HG03135 (cell line): ENCODE results near the gene MAFF.

ENCODE experiments used
- ATAC-seq: cut with Tn5 transposase; IDR thresholded peaks from one replicate; pipeline ENCODE4 v1.9.1; 2021; ENCODE audit warnings: mild to moderate bottlenecking, moderate library complexity; ENCODE audit not compliant: unreplicated experiment

MAFF gene

DNA sequence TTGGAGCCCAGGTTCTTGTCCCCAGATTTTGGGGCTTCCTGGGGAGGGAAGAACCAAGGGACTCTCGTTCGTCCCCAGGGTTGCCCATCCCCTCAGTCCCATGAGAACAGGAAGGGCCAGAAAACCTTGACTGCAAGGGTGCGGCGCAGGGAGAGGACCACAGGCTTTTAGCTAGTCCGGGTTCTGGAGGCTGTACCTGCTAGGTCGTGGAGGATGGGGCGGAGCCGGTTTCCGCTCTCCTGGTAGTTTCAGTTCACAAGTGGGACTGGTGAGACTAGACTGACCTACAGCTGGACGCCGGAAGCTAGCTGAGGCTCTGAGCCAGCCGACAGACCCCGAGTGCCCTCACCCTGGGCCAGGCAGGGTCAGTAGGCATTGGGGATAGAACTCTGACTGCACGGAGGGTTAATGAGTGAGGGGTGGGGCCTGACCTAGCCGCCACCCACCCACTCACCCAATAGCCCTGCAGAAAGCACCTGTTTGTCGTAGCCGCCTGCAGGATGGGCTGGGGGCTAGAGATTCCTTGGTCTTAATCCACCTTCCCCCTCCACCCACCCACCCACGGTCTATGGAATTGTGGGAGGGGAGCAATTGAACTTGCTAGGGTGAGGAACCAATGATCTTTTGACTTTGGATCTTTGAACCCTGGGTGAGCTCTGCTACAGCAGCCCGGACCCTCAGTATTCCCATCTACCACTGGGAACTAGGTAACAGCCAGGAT, 1.5 kb downstream of the MAFF start:
- ATAC-seq: peak; percentile 10

DNA sequence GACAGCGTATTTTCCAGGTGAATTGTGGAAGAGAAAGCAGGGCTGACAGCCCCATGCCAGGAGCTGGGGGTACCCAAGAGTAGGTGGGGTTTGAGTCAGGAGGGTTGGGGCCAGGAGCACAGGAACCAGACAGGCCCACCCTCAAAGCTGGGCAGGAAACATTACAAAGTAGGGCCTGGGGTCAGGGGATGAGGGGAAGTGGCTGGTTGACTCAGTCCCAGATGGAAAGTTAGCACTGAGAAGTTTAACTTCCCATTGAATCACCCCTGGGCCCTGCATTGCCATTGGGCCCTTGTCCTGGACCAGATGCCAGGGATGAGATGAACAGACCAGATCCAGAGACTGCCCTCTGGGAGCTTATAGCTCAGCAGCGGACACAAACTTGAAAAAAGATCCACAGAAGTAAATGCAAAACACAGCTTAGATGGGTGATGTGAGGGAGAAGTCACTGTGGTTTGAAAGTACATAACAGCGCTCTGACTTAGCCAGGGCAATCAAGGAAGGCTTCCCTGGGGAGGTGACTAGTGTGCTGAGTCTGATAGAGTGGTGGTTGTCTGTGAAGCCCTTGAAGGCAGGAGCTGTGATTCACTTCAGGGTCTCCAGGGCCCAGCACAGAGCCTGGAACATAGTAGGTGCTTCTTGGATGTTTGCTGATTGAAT, 2.2 kb downstream of the MAFF start:
- no peak for ATAC-seq

DNA sequence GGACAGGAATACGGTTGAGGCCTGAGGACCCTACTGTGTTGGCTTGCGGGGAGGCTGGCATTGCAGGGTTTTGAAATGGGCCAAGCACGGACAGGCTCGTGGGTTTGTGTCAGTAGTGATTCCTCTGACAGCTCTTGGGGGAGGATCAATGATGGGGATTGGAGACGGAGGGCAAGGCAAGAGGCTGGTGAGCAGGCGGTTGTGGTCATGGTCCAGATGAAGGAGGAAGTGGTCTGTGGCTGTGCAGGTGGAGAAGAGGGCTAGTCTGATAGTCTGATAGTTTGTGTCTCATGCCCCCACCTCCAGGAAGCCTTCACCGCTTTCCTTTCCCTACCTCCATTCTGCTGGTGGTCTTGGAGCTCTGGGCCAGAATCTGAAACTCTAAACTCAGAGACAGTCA, 3.0 kb downstream of the MAFF start:
- ATAC-seq: no peak

DNA sequence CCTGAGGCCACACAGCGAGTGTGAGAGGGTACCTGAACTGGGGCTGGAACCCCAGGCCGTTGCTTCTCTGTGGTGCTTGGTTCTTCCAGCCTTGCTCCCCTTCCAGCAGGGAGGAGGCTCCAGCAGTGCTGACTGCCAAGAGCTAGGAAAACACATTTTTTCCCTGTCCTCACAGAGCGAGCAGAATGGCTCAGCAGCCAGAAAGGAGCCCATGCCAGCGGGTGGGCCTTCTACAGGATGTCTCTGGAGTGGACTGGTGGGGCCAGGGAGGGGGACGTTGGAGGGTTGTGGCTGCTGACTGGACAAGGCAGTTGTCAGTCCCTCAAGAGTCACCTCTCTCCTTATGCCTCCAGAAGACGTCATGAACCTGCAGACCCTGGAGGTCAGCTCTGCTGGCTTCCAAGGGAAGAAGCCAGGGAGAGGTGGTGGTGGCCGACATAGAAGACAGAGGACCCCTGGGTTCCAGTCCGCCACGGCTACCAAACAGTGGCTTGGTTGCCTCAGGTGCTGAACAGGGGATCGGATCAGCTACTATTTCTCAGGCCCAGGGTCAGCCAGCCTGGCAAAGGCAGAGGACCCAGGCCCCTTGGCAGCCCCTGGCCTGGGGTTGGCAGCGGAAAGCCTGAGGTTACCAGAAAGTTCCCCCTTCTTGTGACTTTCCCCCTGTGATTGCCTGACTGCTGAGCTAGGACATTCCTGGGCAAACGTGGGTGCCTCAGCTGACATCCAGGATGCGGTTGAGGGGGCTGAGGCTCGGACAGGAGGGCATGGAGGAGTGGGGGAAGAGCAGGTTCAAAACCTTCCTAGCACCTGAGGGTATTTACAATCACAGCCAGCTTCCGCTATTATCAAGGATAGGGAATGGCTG, 3.7 kb downstream of the MAFF start:
- no peak for ATAC-seq

DNA sequence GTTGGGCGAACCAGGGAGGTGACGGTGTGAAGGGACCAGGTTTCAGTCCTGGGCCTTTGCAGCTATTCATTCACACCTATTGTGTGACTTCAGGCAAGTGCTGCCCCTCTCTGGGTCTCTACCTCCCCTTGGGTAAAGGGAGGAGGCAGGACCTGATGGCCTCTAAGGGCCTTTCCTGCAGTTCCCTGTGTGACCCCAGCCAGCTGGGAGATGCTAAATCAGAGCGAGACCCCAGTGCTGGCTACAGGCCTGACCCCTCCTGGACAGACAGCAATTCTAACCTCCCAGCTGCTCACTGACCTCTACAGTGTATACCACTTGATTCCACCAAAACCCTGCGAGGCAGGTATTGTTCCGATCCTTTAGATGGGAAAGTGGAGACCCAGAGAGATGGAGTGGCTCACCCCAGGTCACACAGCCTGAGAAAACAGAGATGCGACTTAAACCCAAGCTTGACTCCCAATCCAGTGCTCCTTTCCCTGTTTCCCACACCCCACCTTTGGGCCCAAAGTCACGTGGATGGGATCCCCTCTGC, 6.2 kb downstream of the MAFF start:
- no peak for ATAC-seq

DNA sequence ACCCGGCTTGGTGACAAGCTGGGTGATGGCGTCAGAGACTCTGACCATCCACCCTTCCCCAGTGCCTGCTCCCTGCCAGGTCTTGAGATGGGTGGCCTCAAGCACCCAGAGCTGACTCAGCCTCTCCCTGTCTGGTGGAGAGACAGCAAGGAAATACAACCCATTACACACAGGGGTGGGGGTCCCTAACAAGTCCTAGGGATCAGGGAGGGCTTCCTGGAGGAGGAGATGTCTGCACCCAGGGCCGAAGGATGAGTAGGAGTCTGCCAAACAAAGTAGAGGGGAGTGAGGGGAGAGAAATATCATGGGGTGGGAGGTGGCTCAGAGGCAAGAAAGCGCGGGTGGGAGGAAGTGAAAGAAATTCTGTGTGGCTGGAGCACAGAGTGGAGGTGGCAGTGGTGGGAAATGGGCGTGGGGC, 6.8 kb downstream of the MAFF start:
- ATAC-seq: no peak

DNA sequence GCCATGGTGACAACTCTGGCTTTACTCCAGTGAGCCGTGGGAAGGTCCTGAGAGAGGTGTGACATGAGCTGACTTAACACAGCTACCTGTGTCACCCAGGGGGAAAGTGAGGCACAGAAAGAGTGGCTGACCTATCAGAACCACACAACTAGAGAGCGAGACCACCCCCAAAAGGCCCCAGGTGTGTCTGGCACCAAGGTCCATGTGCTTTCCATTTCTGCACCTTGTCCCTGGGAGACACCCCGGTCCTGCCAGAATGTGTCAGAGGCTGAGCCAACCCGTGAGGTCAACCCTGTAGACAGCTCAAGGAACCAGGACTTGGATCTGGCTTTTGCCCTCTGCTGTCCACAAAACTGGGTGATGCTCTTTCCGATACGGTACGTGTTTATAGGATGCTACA, 9.8 kb downstream of the MAFF start:
- ATAC-seq: no peak

DNA sequence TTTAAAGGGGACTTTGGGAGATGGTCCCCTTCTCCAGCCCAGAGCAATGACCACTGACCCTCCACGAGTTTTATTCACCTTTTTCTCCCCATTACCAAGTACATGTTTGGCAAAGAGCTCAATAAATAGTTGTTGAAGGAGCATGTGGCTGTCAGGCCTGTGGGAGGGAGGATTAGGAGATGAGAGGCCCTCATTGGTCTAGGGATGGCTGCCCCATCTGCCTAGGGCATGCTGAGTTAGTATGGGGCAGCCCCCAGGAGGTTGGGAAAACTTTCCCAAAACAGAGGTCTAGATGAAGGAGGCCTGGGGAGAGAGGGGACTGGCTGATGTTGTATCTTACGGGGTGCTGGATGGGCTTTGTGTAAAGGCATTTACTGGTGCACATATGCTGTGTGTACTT, 10.6 kb downstream of the MAFF start:
- ATAC-seq: no peak

DNA sequence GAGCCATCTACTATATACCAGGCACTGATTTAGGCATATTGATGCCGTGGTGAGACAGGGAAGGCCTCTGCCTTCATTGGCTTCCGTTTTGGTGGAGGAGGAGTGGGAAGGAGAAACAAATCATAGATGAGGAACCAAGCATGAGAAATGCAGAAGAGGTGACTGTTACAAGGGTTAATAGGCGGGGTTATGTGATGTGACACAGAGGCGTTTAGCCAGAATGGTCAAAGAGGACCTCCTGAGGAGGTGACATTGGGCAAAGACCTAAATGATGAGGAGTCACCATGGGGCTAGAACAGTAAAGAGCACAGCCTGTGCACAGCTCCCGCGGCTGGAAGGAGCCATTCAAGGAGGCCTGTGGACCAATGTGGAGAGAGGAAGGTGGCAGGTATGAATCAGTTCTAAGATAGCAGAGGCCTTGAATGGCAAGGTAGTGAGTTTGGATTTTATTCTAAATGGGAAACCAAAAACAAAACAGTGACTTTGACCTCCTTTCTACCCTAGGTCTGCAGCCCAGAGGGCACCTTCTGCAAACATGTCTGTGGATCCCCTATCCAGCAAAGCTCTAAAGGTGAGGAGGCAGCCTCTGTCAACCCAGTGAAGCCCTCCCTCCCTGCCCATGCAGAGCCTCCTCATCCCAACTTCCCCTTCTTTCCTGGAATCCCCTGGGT, 11.7 kb downstream of the MAFF start:
- ATAC-seq: no peak

DNA sequence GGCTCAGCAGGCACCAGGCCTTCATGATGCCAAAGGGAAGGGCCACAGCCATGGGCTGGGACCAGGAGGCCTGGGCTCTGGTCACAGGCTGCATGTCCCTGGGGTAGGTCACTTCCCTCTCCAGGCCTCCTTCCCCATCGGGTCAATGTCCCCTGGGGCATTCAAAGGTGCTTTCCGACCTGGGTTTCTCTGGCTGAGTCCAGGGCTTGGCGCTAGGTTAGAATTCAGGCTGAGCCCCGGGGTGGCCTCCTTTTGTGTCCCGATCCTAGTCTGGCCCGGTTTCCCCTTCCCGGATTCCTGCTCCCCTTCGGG, 12.2 kb downstream of the MAFF start:
- no peak for ATAC-seq

DNA sequence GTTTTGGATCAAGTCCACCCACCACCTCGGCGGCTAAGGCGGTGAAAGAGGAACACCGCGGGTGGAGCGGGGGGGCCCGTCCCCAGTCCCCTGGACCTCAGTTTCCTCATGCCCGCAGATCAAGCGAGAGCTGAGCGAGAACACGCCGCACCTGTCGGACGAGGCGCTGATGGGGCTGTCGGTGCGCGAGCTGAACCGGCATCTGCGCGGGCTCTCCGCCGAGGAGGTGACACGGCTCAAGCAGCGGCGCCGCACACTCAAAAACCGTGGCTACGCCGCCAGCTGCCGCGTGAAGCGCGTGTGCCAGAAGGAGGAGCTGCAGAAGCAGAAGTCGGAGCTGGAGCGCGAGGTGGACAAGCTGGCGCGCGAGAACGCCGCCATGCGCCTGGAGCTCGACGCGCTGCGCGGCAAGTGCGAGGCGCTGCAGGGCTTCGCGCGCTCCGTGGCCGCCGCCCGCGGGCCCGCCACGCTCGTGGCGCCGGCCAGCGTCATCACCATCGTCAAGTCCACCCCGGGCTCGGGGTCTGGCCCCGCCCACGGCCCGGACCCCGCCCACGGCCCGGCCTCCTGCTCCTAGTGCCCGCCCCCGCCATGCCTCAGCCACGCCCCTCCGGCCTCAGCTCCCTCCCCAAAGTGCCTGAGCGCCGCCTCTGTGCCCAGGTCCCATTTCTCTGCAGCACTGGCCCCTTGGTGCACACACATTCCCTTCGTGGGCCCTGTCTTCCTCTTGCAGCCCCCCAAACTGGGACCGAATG, 12.7 kb downstream of the MAFF start:
- no peak for ATAC-seq

DNA sequence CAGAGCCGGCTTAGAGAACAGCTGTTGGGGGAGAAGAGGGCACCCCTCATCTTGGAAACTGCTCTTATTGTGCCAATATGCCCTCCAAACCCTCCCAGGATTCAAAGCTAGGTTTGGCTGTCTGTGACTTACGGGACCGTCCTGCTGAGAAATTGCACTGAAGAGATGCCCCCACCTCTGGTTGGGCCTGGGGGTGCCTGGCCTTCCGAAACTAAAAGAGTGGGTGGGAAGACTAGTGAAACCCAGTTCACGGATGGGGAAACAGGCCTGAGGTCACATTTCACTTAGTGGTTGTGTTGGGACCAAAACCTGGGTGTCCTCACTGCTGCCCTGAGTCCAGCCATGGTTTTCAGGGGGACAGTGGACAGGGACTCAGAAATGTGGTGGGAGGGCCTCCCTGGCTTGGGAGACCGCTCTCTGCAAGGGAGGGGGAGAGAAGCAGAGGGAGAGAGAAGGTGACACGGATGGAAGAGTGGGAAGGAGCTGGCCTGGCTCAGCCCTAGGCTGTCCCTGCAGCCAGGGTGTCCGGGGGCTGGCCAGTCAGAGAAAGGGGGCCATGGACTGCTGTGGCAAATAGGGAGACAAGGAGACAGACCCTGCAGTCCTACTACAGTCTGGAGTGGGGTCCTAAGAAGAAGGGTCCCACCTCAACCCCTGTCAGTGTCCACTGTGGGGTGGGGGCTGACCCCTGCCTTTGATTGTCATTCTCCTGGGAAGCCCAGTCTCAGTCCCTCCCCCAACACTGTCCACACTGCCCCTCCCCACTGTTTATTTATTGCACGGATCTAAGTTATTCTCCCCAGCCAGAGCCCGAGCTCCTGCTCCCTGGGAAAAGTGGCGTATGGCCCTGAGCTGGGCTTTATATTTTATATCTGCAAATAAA, 13.6 kb downstream of the MAFF start:
- ATAC-seq: no peak

DNA sequence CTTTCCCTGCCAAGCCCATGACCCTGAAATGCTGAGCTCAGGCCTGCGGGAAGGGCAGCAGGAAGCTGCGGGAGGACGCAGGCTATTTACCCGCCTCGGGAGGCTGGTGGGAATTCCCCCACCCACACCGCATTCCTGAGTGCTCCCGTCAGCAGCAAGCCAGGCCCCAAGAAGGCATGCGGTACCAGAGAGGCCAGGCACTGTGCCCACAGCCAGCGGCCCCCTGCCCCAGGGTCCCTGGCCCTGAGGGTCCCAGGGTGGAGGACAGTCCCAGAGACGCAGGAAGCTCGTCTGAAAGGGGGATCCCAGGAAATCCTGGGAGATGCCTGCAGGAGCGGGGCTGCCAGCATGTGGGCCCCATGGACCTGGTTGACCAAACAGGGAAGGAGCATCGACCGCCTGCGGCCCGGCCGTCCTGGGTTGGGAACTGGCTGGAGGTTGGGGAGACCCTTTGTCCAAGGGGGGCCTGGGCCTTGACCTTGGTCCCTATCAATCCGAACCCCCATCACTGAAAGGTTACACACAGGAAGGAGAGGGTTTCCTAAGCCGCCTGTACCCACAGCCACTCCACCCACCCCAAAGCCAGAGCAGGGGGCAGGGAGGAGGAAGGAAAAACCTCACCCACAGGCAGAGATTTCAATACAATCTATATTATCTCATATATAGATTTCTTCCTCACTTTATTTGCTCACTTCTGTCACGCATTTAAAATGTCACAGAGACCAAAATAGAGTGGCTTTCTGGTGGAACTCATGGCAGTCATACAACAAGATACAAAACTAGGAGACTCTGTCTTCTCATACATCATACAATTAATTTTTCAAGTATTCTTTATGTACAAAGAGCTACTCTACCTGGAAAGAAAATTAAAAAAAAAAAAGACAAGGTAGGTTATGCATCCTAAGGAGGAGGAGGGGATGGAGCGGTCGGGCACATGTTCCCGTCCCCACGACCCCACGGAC, 17.1 kb downstream of the MAFF start:
- ATAC-seq: no peak

DNA sequence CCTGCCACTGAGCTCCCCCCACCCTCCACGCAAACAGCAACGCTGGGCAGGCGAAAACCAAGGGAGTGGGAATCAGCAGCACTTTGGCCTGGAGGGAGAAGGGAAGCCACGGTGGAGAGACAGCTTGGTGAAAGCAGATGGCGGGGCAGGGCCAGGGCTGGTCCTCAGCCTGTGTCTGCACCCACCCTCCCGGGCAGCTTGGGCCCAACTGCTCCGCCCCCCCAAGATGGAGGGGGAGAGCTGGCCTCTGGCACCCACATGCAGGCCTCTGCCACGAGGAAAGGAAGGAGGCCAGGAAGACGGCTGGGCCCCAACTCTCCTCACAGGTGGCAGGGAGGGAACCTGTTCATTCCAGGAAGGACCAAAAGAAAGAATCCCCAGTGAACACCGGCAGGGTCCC, 17.8 kb downstream of the MAFF start:
- ATAC-seq: no peak

DNA sequence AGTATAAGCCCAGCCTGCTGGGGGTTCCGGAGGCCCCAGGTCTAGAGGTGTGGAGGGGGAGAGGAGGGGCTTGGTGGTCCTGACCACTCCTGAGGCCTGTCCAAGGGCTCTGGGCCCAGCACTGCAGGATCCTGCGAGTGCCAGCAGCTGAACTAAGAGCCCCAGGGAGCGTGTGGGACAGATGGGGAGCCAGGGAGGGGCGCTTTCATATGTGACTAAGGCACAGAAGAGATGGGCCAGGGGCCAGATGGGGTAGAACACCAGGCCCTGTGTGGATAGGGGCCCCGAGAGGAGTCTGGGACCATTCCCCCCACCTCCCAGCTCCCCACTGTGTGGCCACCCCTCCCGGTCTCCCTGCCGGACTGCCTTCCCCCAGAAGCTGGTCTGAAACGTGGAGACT, 18.4 kb downstream of the MAFF start:
- no peak for ATAC-seq

DNA sequence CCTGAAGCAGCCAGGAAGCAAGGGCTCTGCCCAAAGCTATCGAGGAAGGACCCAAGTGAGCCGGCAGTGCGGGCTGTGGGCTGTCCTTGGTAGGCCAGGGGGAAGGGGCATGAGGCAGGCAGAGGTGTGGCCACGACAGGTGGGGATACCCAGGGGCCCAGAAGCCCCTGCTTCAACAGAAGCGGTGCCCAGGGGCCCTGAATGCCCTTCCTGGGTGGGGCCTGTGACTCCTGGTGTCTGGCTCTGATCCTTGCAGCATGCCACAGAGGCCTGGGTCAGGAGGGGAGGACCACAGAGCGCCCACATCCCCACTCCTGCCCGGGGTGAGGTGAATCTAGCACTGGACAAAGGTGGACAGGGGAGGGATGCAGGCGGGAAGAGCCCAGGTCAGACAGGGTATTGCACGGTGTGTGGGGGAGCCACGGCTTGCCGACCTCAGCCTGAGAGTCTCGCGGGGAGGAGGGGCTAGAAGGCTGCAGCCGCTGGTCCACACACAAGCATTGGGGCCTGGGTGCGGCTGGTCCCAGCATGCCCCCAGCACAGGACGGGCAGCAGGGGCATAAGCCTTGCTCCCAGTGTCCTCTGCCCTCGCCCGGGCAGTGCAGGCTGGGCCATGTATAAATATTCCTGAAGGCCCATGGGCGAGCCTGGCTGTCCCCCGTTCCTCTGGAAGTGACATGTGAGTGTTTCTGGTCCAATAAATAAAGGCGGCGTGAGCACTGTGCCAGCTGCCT, 19.0 kb downstream of the MAFF start:
- no peak for ATAC-seq

DNA sequence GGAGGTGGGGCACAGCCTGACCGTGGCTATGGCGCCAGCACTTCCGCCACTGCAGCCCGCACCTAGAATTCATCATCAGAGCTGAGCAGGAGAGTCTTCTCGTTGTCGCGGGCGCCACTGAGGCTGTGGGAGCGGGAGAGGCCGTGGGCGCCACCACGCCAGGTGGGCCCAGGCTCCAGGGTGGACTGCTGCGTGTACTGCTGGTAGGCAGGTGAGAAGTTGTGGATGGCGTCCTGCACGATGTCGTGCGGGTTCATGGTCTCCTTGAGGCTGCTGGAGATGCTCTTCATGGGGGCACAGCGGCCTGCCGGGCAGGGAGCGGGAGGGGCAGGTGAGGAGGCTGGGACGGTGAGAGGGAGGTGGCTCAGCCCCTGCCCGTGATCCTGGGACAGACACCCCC, 19.6 kb downstream of the MAFF start:
- no peak for ATAC-seq
